22Rv1 (cell line): ENCODE results near the gene PCDHGA6.

Experiments used
- CTCF ChIP-seq: fragments of 450-650 bp; IDR thresholded peaks from 2 replicates; pipeline ENCODE4 v1.5.1; 2017; ENCODE audit warnings: mild to moderate bottlenecking
- ZFX ChIP-seq: fragments of 450-650 bp; IDR thresholded peaks from 2 replicates; pipeline ENCODE4 v1.6.1; 2017; ENCODE audit warnings: antibody characterized with exemption, borderline replicate concordance

- TF ChIP-seq CTCF (no peak), ZFX (no peak)
These were observed 47.8 kb downstream of the PCDHGA6 start for GRCh38 chr5:141421489-141421855.
